ENCODE data around the gene JAKMIP2.

DNA sequence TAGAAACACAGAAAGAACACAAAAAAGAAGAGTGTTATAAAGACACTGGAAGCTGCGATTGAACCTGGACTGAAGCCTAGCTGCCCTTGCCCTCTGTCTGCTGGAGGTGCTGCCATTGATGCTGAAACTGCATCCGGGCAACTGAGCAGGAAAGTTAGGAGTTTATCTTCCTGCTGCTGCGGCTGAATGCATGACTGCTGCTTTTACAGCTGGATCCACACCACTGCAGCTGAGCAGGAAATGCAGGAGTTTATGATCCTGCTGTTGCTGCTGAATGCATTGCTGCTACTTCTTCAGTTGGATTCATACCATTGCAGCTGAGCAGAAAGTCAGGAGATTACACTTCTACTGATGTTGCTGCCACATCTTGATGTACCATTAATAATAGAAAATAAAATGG, 21.8 kb upstream of the JAKMIP2 start:
- TF ChIP-seq NFIC (IDR thresholded peaks at IDR 0.05) = no peak
- no peak for TF ChIP-seq RAD21 (IDR thresholded peaks at IDR 0.05; ENCODE audit: low read depth)
- TF ChIP-seq TCF12 (IDR thresholded peaks at IDR 0.05; ENCODE audit: low read depth) = no peak
- TF ChIP-seq, protein P1, sequence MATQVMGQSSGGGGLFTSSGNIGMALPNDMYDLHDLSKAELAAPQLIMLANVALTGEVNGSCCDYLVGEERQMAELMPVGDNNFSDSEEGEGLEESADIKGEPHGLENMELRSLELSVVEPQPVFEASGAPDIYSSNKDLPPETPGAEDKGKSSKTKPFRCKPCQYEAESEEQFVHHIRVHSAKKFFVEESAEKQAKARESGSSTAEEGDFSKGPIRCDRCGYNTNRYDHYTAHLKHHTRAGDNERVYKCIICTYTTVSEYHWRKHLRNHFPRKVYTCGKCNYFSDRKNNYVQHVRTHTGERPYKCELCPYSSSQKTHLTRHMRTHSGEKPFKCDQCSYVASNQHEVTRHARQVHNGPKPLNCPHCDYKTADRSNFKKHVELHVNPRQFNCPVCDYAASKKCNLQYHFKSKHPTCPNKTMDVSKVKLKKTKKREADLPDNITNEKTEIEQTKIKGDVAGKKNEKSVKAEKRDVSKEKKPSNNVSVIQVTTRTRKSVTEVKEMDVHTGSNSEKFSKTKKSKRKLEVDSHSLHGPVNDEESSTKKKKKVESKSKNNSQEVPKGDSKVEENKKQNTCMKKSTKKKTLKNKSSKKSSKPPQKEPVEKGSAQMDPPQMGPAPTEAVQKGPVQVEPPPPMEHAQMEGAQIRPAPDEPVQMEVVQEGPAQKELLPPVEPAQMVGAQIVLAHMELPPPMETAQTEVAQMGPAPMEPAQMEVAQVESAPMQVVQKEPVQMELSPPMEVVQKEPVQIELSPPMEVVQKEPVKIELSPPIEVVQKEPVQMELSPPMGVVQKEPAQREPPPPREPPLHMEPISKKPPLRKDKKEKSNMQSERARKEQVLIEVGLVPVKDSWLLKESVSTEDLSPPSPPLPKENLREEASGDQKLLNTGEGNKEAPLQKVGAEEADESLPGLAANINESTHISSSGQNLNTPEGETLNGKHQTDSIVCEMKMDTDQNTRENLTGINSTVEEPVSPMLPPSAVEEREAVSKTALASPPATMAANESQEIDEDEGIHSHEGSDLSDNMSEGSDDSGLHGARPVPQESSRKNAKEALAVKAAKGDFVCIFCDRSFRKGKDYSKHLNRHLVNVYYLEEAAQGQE (IDR thresholded peaks at IDR 0.05; ENCODE audit: low read depth) = no peak
- TF ChIP-seq TAF1 (IDR thresholded peaks at IDR 0.05; ENCODE audit: low read depth) = no peak
- TF ChIP-seq CREB1 (IDR thresholded peaks at IDR 0.05; ENCODE audit: low read depth) = no peak
- TF ChIP-seq EP300 (IDR thresholded peaks at IDR 0.05; ENCODE audit: borderline replicate concordance) = no peak

Data from Ishikawa (cell line).